ENCODE measurements around the gene FBLN1. TPM values are rescaled to one million over a fixed set of nuclear protein-coding genes. Genes with fewer than 3 reads are reported as not detected.

The FBLN1 gene
- polyA plus RNA-seq, 1 donor from 2014 or later, result 3.4 TPM

DNA sequence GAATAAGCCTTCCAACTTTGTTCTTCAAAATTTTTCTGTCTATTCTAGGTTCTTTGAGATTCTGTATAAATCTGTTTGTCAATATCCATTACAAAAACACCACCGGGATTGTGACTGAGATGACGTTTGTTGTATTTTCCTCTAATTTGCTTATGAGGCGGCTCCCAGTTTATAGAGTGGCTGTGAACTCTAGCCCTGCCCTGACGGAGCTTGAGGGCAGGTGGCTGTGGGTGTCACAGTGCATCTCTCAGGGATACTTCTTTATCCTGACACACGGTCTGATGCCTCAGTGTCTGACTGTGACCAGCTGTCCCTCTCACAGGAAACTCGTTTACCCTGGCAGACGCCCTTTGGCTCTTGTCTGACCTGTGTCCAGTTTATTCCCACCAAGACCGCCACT is 115.3 kb downstream of the FBLN1 start:
- Histone ChIP-seq H3K9me3 (ENCODE audit: low read length) (no peaks in the 10 kb centered on the region), H3K9ac (ENCODE audit: low read length) (no peak overlapping the region)

GRCh38 chr22:45620706-45621105 is 118.0 kb downstream of the FBLN1 start:
- H3K4me3 ChIP-seq (ENCODE audit: low read length), result no peak overlapping the region
- no peaks in the 10 kb centered on the region for H4K20me1 ChIP-seq (ENCODE audit: insufficient read depth)
- H3K36me3 ChIP-seq (ENCODE audit: insufficient read depth, low read length), result no peaks in the 10 kb centered on the region
- H2AFZ ChIP-seq (ENCODE audit: low read depth, low read length), result no peak overlapping the region
- H3K9ac ChIP-seq (ENCODE audit: low read length), result no peak overlapping the region
- no peak overlapping the region for H3K4me2 ChIP-seq (ENCODE audit: low read length)
- no peaks in the 10 kb centered on the region for H3K9me2 ChIP-seq (ENCODE audit: insufficient read depth, low read length)
- no peaks in the 10 kb centered on the region for H3K9me3 ChIP-seq (ENCODE audit: low read length)
- no peaks in the 10 kb centered on the region for H3K27me3 ChIP-seq (ENCODE audit: insufficient read depth, low read depth, low read length)
- H3K79me2 ChIP-seq (replicated peaks; ENCODE audit: insufficient read depth, low read length), result no peaks in the 10 kb centered on the region
- no peak overlapping the region for H3K27ac ChIP-seq (ENCODE audit: low read length)
- TF ChIP-seq, protein P1, sequence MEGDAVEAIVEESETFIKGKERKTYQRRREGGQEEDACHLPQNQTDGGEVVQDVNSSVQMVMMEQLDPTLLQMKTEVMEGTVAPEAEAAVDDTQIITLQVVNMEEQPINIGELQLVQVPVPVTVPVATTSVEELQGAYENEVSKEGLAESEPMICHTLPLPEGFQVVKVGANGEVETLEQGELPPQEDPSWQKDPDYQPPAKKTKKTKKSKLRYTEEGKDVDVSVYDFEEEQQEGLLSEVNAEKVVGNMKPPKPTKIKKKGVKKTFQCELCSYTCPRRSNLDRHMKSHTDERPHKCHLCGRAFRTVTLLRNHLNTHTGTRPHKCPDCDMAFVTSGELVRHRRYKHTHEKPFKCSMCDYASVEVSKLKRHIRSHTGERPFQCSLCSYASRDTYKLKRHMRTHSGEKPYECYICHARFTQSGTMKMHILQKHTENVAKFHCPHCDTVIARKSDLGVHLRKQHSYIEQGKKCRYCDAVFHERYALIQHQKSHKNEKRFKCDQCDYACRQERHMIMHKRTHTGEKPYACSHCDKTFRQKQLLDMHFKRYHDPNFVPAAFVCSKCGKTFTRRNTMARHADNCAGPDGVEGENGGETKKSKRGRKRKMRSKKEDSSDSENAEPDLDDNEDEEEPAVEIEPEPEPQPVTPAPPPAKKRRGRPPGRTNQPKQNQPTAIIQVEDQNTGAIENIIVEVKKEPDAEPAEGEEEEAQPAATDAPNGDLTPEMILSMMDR (IDR thresholded peaks at IDR 0.05; ENCODE audit: poor library complexity, severe bottlenecking), result no peak
- TF ChIP-seq MXI1 (conservative IDR thresholded peaks at IDR 0.05; ENCODE audit: poor library complexity, severe bottlenecking), result no peak
- TF ChIP-seq POLR2AphosphoS5 (IDR thresholded peaks at IDR 0.05), result no peak
- TF ChIP-seq EP300 (conservative IDR thresholded peaks at IDR 0.05; ENCODE audit: poor library complexity, severe bottlenecking), result no peak
- TF ChIP-seq TAF1 (IDR thresholded peaks at IDR 0.05; ENCODE audit: low read depth), result no peak
- no peak for TF ChIP-seq EZH2 (IDR thresholded peaks at IDR 0.05; ENCODE audit: borderline replicate concordance, insufficient read depth, low read length, poor library complexity, severe bottlenecking)
- TF ChIP-seq, protein P2, sequence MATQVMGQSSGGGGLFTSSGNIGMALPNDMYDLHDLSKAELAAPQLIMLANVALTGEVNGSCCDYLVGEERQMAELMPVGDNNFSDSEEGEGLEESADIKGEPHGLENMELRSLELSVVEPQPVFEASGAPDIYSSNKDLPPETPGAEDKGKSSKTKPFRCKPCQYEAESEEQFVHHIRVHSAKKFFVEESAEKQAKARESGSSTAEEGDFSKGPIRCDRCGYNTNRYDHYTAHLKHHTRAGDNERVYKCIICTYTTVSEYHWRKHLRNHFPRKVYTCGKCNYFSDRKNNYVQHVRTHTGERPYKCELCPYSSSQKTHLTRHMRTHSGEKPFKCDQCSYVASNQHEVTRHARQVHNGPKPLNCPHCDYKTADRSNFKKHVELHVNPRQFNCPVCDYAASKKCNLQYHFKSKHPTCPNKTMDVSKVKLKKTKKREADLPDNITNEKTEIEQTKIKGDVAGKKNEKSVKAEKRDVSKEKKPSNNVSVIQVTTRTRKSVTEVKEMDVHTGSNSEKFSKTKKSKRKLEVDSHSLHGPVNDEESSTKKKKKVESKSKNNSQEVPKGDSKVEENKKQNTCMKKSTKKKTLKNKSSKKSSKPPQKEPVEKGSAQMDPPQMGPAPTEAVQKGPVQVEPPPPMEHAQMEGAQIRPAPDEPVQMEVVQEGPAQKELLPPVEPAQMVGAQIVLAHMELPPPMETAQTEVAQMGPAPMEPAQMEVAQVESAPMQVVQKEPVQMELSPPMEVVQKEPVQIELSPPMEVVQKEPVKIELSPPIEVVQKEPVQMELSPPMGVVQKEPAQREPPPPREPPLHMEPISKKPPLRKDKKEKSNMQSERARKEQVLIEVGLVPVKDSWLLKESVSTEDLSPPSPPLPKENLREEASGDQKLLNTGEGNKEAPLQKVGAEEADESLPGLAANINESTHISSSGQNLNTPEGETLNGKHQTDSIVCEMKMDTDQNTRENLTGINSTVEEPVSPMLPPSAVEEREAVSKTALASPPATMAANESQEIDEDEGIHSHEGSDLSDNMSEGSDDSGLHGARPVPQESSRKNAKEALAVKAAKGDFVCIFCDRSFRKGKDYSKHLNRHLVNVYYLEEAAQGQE (IDR thresholded peaks at IDR 0.05; ENCODE audit: borderline replicate concordance), result no peak
- no peak for TF ChIP-seq RAD21 (conservative IDR thresholded peaks at IDR 0.05)
- TF ChIP-seq SMC3 (conservative IDR thresholded peaks at IDR 0.05; ENCODE audit: poor library complexity), result no peak
- H3F3A ChIP-seq (ENCODE audit: insufficient read depth, low read length, poor library complexity, severe bottlenecking), result no peaks in the 10 kb centered on the region

More for the DNA sequence above, 115.3 kb downstream of the FBLN1 start:
- no peaks in the 10 kb centered on the region for H3K9me2 ChIP-seq (ENCODE audit: insufficient read depth, low read length)
- TF ChIP-seq POLR2AphosphoS5 (IDR thresholded peaks at IDR 0.05) (no peak), EZH2 (IDR thresholded peaks at IDR 0.05; ENCODE audit: borderline replicate concordance, insufficient read depth, low read length, poor library complexity, severe bottlenecking) (no peak), RAD21 (conservative IDR thresholded peaks at IDR 0.05) (no peak), TAF1 (IDR thresholded peaks at IDR 0.05; ENCODE audit: low read depth) (no peak), SMC3 (conservative IDR thresholded peaks at IDR 0.05; ENCODE audit: poor library complexity) (no peak), MXI1 (conservative IDR thresholded peaks at IDR 0.05; ENCODE audit: poor library complexity, severe bottlenecking) (no peak), EP300 (conservative IDR thresholded peaks at IDR 0.05; ENCODE audit: poor library complexity, severe bottlenecking) (no peak)
- TF ChIP-seq, protein P1 (IDR thresholded peaks at IDR 0.05; ENCODE audit: poor library complexity, severe bottlenecking), result no peak
- TF ChIP-seq, protein P2 (IDR thresholded peaks at IDR 0.05; ENCODE audit: borderline replicate concordance), result no peak
- peaks cover 2% of the 10 kb centered on the region for H3F3A ChIP-seq (ENCODE audit: insufficient read depth, low read length, poor library complexity, severe bottlenecking)
- no peaks in the 10 kb centered on the region for H3K79me2 ChIP-seq (replicated peaks; ENCODE audit: insufficient read depth, low read length)
- H2AFZ ChIP-seq (ENCODE audit: low read depth, low read length), result no peak overlapping the region
- H3K4me2 ChIP-seq (ENCODE audit: low read length), result no peak overlapping the region
- H4K20me1 ChIP-seq (ENCODE audit: insufficient read depth), result no peaks in the 10 kb centered on the region
- H3K4me3 ChIP-seq (ENCODE audit: low read length), result no peak overlapping the region
- no peaks in the 10 kb centered on the region for H3K27me3 ChIP-seq (ENCODE audit: insufficient read depth, low read depth, low read length)
- H3K36me3 ChIP-seq (ENCODE audit: insufficient read depth, low read length), result no peaks in the 10 kb centered on the region
- no peak overlapping the region for H3K27ac ChIP-seq (ENCODE audit: low read length)

Measured in neural cell (in vitro differentiated cells).